GM19452 (cell line): ENCODE results near the gene TSPAN6.

Experiments used
- ATAC-seq: cut with Tn5 transposase; IDR thresholded peaks from one replicate; pipeline ENCODE4 v1.9.1; 2021; ENCODE audit not compliant: unreplicated experiment

TSPAN6 gene

DNA sequence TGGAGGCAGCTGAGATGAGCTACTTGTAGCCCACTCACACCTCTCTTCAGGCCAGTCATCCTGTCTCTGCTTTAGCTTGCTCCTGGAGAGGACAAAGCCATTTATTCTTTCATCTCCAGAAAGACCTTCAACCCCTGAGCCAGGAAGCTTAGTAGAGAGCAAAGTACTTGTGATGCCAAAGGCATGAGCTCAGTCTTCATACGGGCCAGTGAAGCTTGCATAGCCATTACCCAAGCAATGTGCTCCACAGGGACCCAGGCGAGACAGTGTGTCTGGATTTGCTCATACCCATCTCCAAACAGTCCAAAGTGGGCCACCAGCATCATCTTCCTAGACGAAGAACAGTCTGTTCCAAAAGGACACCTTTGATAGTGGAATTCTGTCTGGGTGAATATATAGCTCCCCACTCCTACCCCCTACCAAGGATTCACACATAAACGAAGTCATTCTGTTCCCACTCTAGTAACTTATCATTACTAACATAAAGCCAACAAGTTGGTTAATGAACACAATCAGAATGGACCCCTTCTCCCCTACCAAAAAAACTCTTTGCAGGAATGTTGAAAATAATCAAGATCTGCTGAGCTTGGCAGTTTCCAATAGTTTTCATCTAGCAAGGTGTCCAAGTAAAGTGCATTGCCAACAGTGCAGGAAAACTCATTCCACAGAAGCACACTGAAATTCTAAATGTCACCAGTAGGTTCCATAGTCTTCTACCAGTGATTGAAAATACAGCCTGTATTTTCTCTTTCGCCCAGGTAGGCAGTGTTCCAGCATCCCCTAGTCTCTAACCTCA lies 45.2 kb downstream of the TSPAN6 start:
- no peak for ATAC-seq

DNA sequence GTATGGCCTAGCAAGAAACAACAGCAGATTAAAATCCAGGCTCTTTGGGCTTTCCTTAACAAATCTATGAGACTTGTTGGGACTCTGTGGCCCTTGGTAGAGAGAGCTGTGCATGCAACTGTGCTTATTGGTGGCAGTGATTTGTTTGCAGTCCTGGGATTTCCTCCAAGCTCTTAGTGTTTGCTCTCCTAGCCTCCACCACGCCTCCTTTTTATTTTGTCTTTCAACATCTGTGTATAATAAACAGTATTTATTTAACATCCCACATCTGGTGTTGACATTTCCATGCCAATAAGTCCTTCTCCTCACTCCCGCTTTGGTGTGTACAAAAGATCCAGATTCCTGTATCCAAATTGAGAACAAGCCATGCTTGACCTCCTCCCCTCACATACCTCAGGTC lies 48.7 kb downstream of the TSPAN6 start:
- ATAC-seq = no peak

DNA sequence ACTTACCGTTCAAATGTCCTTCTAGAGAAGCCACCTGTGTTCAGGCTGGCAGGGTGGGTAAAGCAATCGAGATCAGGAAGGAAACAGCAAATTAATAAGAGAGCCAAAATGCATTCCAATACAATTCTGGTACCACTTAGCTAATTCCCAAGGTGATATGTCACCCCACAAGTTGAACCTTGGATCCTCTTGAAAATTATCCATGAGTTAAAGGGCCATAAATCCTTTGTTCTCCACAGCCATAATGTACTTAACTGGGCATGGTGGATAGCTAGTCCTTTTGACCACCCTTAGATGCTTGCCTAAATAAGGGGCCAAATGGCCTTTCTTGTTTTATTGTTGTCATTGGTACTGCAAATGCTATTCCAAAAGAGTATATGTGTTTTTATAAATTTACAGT lies 49.9 kb downstream of the TSPAN6 start:
- ATAC-seq = no peak

DNA sequence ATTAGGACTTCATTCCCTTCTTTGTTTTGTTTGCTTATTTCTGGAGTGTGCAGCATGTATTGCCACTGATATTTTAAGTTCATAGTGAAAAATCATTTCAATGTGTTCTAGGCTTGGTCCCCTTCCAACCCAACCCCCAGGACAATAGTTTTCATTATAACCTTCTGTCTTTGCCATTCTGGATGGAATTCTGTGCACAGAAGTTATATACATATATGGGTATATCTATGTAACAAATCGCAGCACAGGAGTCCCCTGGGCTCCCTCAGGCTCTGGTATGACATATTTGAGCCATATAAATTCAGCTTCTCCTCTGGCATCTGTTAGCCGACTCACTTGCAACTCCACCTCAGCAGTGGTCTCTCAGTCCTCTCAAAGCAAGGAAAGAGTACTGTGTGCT lies 52.0 kb downstream of the TSPAN6 start, which contains the start of gene TNMD:
Gene TNMD, plus strand, starts transcription at position 326 of the 400 bp plus-strand sequence. CDS start 83 bp downstream, outside the sequence.
- ATAC-seq = no peak
